K562 (cell line): ENCODE results near the gene RARRES2. TPM values are rescaled to one million over a fixed set of nuclear protein-coding genes. Genes with fewer than 3 reads are reported as not detected.
A peak's percentile ranks its signal among the peaks of the same experiment; 100 is the strongest.

Experiments
- DACH1 ChIP-seq: fragments of 450-650 bp; IDR thresholded peaks from 2 replicates; pipeline ENCODE4 v1.6.1; 2018; ENCODE audit not compliant: partially characterized antibody
- GATA2 ChIP-seq: sonication (generic); formaldehyde crosslinking; IDR thresholded peaks from 2 replicates; pipeline ENCODE4 v1.4.0; 2020; ENCODE audit warnings: mild to moderate bottlenecking, missing genetic modification reagents
- KAT8 ChIP-seq: fragments of 450-650 bp; IDR thresholded peaks from 2 replicates; pipeline ENCODE4 v1.6.1; 2016; ENCODE audit warnings: low read depth, mild to moderate bottlenecking
- POLR3G ChIP-seq: IDR thresholded peaks from 2 replicates; pipeline ENCODE4 v1.6.1; 2011; ENCODE audit not compliant: insufficient read length, insufficient replicate concordance; ENCODE audit errors: extremely low read depth
- POU5F1 ChIP-seq: fragments of 150-350 bp; IDR thresholded peaks from 2 replicates; pipeline ENCODE4 v1.6.1; 2014; ENCODE audit warnings: borderline replicate concordance, low read length, low read depth, mild to moderate bottlenecking; ENCODE audit not compliant: partially characterized antibody
- RNF2 ChIP-seq: sonication (generic); IDR thresholded peaks from 2 replicates; pipeline ENCODE4 v1.6.1; 2016
- SETDB1 ChIP-seq: IDR thresholded peaks from one replicate; pipeline ENCODE4 v1.6.1; 2012; ENCODE audit warnings: low read length, control low read depth, inconsistent platforms
- STAG1 ChIP-seq: sonication (generic); formaldehyde crosslinking; IDR thresholded peaks from 2 replicates; pipeline ENCODE4 v1.5.0; 2020; ENCODE audit warnings: missing genetic modification reagents, borderline replicate concordance
- SUPT5H ChIP-seq: fragments of 450-650 bp; IDR thresholded peaks from 2 replicates; pipeline ENCODE4 v1.6.1; 2016
- TRIM25 ChIP-seq: fragments of 450-650 bp; IDR thresholded peaks from 2 replicates; pipeline ENCODE4 v1.7.0; 2016; ENCODE audit warnings: borderline replicate concordance
- ZKSCAN8 ChIP-seq: fragments of 200-800 bp; sonication (Bioruptor generic); IDR thresholded peaks from 2 replicates; pipeline ENCODE4 v1.6.1; 2016; ENCODE audit warnings: missing genetic modification characterization, missing compliant biosample characterization
- ZNF224 ChIP-seq: sonication (generic); formaldehyde crosslinking; IDR thresholded peaks from 2 replicates; pipeline ENCODE4 v1.8.0; 2022; ENCODE audit warnings: mild to moderate bottlenecking, missing genetic modification reagents
- ZNF551 ChIP-seq: fragments of 250-450 bp; sonication (Bioruptor Pico); IDR thresholded peaks from 2 replicates; pipeline ENCODE4 v1.5.0; 2021; ENCODE audit warnings: mild to moderate bottlenecking, moderate library complexity
- polyA plus RNA-seq, 8 experiments: library from polyadenylated mRNA; depleted of rRNA in 4 of 8; stranded (reverse) in 5 of 8; unstranded in 3 of 8; fragments of >200 nt; fragmentation: Nextera tagmentation in 2 of 8; fragmentation: Illumina TruSeq in 1 of 8; extraction: Ambion mirVana in 2 of 8; extraction: Trizol in 1 of 8; gene quantifications; 2 replicates each; pipeline versions ENCODE4 v1.2.1 to v1.2.3, GENCODE V29; 2011 to 2014; ENCODE audit warnings: inconsistent platforms in 1 of 8, missing spikeins in 1 of 8
- total RNA-seq, 7 experiments: library from RNA; depleted of rRNA in 6 of 7; stranded (reverse); fragments of >200 nt in 6 of 7; fragmentation: Illumina TruSeq in 2 of 7; extraction: Trizol in 2 of 7; gene quantifications; 2 replicates each; pipeline versions ENCODE4 v1.2.1 to v1.2.3, GENCODE V29; 2011 to 2021; ENCODE audit warnings: low replicate concordance in 1 of 7
- TF ChIP-seq, protein P1 (sequence below): fragments of 450-650 bp; formaldehyde crosslinking; IDR thresholded peaks from 2 replicates; pipeline ENCODE4 v1.4.0; 2020; ENCODE audit warnings: mild to moderate bottlenecking
- TF ChIP-seq, protein P2 (sequence below): fragments of 450-650 bp; IDR thresholded peaks from 2 replicates; pipeline ENCODE4 v1.7.1; 2018; ENCODE audit warnings: mild to moderate bottlenecking, low read depth; ENCODE audit not compliant: partially characterized antibody
- TF ChIP-seq, protein P3 (sequence below): fragments of 450-650 bp; IDR thresholded peaks from 2 replicates; pipeline ENCODE4 v1.6.1; 2016; ENCODE audit warnings: missing biosample characterization, missing genetic modification characterization
- TF ChIP-seq, protein P4 (sequence below): fragments of 450-650 bp; formaldehyde crosslinking; IDR thresholded peaks from 2 replicates; pipeline ENCODE4 v1.4.0; 2020; ENCODE audit warnings: mild to moderate bottlenecking, moderate library complexity
- TF ChIP-seq, protein P5 (sequence below), 2 experiments: IDR thresholded peaks; 2 replicates each; pipeline ENCODE4 v1.6.1; 2011; ENCODE audit warnings: borderline replicate concordance in 1 of 2, control low read depth in 1 of 2, low read depth in 1 of 2, low read length in 1 of 2, mild to moderate bottlenecking in 1 of 2, mixed read lengths in 1 of 2, moderate library complexity in 1 of 2; ENCODE audit not compliant: insufficient read depth in 1 of 2, insufficient read length in 1 of 2, poor library complexity in 1 of 2, severe bottlenecking in 1 of 2; ENCODE audit errors: extremely low read depth in 1 of 2

Gene RARRES2
- total and polyA plus RNA-seq, 9 of the 15 experiments (the other 6 are each of a cell fraction or from before 2014, with no cell fraction given): 0.11 to 1.7 (median 0.23) TPM; not detected in 6

DNA sequence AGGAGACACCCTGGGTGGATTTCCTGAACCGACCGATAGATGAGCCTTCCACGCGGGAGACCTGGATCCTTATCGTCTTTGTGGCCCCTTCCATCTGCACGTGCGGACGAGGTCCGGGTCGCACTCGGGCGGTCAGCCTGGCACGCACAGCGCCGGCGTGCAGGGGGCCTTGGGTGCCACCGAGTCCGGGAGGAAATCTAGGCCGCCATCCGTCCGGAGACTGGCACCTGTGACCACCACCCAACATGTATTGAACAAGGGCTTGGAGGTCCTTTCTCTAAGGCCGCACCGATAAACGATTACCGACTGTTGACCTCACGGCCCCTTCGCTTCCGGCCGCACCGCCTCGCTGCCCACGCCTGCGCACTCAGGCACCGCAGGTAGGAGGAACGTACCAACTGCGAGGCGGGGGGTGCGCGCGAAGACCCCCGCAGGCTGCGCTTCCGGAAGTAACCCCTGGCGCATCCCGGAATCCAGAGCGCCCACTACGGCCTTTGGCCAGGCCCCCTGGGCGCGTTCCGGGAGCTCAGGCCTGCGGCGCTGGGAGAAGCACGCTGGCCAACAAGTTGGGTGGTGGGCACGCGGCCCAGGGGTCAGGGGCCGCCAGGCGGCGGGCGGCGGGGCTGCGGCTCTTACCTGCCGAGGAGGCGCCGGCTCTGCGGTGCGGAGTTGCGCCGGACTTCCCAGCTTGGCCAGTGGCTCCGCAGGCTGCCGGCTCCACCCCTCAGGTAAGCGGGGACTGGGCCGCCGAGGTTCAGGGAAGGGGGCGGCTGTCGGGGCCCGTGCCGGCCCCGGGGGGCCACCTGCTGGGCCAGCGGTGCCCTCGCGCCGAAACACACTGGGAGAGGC, 18.4 kb downstream of the RARRES2 start, which contains the start of the genes ACTR3C and LRRC61 (continued):
- TF ChIP-seq ZNF224 (CRISPR knock-in tag) (peak; percentile 81), STAG1 (CRISPR knock-in tag) (no peak), SETDB1 (no peak), KAT8 (no peak), GATA2 (peak; percentile 46; the same call in 1 of the 2 replicates), POU5F1 (peak; percentile 12), SUPT5H (peak; percentile 90), RNF2 (peak; percentile 90; the same call in 1 of the 2 replicates), ZKSCAN8 (CRISPR knock-in tag) (peak; percentile 54; the same call in 1 of the 2 replicates), DACH1 (peak; percentile 22), POLR3G (no peak), ZNF551 (CRISPR knock-in tag) (no peak), TRIM25 (no peak)
- TF ChIP-seq, protein P1, sequence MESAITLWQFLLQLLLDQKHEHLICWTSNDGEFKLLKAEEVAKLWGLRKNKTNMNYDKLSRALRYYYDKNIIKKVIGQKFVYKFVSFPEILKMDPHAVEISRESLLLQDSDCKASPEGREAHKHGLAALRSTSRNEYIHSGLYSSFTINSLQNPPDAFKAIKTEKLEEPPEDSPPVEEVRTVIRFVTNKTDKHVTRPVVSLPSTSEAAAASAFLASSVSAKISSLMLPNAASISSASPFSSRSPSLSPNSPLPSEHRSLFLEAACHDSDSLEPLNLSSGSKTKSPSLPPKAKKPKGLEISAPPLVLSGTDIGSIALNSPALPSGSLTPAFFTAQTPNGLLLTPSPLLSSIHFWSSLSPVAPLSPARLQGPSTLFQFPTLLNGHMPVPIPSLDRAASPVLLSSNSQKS (CRISPR knock-in tag): no peak
- TF ChIP-seq, protein P2, sequence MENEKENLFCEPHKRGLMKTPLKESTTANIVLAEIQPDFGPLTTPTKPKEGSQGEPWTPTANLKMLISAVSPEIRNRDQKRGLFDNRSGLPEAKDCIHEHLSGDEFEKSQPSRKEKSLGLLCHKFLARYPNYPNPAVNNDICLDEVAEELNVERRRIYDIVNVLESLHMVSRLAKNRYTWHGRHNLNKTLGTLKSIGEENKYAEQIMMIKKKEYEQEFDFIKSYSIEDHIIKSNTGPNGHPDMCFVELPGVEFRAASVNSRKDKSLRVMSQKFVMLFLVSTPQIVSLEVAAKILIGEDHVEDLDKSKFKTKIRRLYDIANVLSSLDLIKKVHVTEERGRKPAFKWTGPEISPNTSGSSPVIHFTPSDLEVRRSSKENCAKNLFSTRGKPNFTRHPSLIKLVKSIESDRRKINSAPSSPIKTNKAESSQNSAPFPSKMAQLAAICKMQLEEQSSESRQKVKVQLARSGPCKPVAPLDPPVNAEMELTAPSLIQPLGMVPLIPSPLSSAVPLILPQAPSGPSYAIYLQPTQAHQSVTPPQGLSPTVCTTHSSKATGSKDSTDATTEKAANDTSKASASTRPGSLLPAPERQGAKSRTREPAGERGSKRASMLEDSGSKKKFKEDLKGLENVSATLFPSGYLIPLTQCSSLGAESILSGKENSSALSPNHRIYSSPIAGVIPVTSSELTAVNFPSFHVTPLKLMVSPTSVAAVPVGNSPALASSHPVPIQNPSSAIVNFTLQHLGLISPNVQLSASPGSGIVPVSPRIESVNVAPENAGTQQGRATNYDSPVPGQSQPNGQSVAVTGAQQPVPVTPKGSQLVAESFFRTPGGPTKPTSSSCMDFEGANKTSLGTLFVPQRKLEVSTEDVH: peak; percentile 78
- TF ChIP-seq, protein P3, sequence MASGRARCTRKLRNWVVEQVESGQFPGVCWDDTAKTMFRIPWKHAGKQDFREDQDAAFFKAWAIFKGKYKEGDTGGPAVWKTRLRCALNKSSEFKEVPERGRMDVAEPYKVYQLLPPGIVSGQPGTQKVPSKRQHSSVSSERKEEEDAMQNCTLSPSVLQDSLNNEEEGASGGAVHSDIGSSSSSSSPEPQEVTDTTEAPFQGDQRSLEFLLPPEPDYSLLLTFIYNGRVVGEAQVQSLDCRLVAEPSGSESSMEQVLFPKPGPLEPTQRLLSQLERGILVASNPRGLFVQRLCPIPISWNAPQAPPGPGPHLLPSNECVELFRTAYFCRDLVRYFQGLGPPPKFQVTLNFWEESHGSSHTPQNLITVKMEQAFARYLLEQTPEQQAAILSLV: peak; percentile 56
- TF ChIP-seq, protein P4, sequence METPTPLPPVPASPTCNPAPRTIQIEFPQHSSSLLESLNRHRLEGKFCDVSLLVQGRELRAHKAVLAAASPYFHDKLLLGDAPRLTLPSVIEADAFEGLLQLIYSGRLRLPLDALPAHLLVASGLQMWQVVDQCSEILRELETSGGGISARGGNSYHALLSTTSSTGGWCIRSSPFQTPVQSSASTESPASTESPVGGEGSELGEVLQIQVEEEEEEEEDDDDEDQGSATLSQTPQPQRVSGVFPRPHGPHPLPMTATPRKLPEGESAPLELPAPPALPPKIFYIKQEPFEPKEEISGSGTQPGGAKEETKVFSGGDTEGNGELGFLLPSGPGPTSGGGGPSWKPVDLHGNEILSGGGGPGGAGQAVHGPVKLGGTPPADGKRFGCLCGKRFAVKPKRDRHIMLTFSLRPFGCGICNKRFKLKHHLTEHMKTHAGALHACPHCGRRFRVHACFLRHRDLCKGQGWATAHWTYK (CRISPR knock-in tag): peak; percentile 95
- TF ChIP-seq, protein P5, sequence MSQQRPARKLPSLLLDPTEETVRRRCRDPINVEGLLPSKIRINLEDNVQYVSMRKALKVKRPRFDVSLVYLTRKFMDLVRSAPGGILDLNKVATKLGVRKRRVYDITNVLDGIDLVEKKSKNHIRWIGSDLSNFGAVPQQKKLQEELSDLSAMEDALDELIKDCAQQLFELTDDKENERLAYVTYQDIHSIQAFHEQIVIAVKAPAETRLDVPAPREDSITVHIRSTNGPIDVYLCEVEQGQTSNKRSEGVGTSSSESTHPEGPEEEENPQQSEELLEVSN (IDR thresholded peaks at IDR 0.05; ENCODE audit: borderline replicate concordance in 1 of 2, extremely low read depth in 1 of 2, insufficient read depth in 1 of 2, insufficient read length in 1 of 2, low read depth in 1 of 2, low read length in 1 of 2, poor library complexity in 1 of 2, severe bottlenecking in 1 of 2): peak; percentile 97
